ENCODE results near the gene FRYL.

DNA sequence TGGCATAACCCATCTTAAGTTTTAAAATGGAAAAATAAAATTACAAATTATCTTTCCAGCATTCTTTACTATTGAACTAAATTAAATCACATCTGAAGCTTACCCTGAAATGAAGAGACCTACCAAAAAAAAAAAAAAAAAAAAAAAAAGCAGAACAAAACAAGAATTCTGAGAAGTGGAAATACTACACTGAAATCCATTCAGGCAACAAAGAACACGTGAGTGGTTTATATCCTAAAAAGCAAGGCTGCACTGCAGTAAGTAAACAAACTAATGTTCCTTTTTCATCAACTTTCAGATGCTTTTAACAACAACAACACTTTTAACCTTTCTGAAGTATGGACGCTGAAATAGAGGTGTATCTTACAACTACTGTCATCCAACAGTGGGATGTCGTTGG is 7.5 kb downstream of the FRYL start:
- TF ChIP-seq POLR2A (IDR thresholded peaks at IDR 0.05) = no peak
- TF ChIP-seq, protein P1, sequence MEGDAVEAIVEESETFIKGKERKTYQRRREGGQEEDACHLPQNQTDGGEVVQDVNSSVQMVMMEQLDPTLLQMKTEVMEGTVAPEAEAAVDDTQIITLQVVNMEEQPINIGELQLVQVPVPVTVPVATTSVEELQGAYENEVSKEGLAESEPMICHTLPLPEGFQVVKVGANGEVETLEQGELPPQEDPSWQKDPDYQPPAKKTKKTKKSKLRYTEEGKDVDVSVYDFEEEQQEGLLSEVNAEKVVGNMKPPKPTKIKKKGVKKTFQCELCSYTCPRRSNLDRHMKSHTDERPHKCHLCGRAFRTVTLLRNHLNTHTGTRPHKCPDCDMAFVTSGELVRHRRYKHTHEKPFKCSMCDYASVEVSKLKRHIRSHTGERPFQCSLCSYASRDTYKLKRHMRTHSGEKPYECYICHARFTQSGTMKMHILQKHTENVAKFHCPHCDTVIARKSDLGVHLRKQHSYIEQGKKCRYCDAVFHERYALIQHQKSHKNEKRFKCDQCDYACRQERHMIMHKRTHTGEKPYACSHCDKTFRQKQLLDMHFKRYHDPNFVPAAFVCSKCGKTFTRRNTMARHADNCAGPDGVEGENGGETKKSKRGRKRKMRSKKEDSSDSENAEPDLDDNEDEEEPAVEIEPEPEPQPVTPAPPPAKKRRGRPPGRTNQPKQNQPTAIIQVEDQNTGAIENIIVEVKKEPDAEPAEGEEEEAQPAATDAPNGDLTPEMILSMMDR (IDR thresholded peaks at IDR 0.05) = no peak

All from breast epithelium (tissue), 3 donors.